Suprapubic skin (tissue), 4 donors: ENCODE results near the gene P3R3URF. TPM values are rescaled to one million over a fixed set of nuclear protein-coding genes. Genes with fewer than 3 reads are reported as not detected.

Source experiments
- DNase-seq, 2 donors: peaks; one replicate each; pipeline ENCODE4 v3.0.0-alpha.2; 2019; ENCODE audit warnings: low spot score in 2 of 2
- H3K27ac ChIP-seq: fragments of 200-600 bp; sonication (generic); one replicate; pipeline ENCODE4 v1.5.1; 2019
- H3K27me3 ChIP-seq: fragments of 200-600 bp; sonication (generic); one replicate; pipeline ENCODE4 v1.5.1; 2019
- H3K36me3 ChIP-seq: fragments of 200-600 bp; sonication (generic); one replicate; pipeline ENCODE4 v1.5.1; 2019
- H3K4me1 ChIP-seq: fragments of 200-600 bp; sonication (generic); one replicate; pipeline ENCODE4 v1.5.1; 2019
- H3K4me3 ChIP-seq: fragments of 200-600 bp; sonication (generic); one replicate; pipeline ENCODE4 v1.5.1; 2019; ENCODE audit warnings: mild to moderate bottlenecking
- H3K9me3 ChIP-seq: fragments of 200-600 bp; sonication (generic); one replicate; pipeline ENCODE4 v1.5.1; 2019
- EP300 ChIP-seq: sonication (generic); formaldehyde crosslinking; IDR thresholded peaks from one replicate; pipeline ENCODE4 v1.6.1; 2017; ENCODE audit warnings: antibody characterized with exemption
- POLR2A ChIP-seq, 2 donors: fragments of 450-650 bp; IDR thresholded peaks; one replicate each; pipeline ENCODE4 v1.6.1; 2017; ENCODE audit warnings: antibody characterized with exemption in 2 of 2, mild to moderate bottlenecking in 2 of 2, moderate library complexity in 2 of 2
- POLR2AphosphoS5 ChIP-seq, 3 donors: sonication (generic); formaldehyde crosslinking; IDR thresholded peaks; one replicate each; pipeline ENCODE4 v1.6.1; 2017; ENCODE audit warnings: antibody characterized with exemption in 3 of 3
- WGBS: methylation state at CpG from one replicate; pipeline ENCODE4 v1.1.5; 2018; 5-methylcytosine and 5-hydroxymethylcytosine counted together
- total RNA-seq, 4 donors: library from RNA; depleted of rRNA; stranded (reverse); fragments of >200 nt; gene quantifications; one replicate each; pipeline ENCODE4 v1.1.0, GENCODE V29; 2016
- TF ChIP-seq, protein P1 (sequence below), 2 donors: fragments of 200-600 bp in 1 of 2; fragments of 450-650 bp in 1 of 2; sonication (generic) in 1 of 2; IDR thresholded peaks; one replicate each; pipeline ENCODE4 v1.5.1; 2016 to 2019; ENCODE audit warnings: antibody characterized with exemption in 2 of 2, mild to moderate bottlenecking in 1 of 2, moderate library complexity in 1 of 2

P3R3URF gene
- total RNA-seq, 4 donors from 2014 or later: not detected

DNA sequence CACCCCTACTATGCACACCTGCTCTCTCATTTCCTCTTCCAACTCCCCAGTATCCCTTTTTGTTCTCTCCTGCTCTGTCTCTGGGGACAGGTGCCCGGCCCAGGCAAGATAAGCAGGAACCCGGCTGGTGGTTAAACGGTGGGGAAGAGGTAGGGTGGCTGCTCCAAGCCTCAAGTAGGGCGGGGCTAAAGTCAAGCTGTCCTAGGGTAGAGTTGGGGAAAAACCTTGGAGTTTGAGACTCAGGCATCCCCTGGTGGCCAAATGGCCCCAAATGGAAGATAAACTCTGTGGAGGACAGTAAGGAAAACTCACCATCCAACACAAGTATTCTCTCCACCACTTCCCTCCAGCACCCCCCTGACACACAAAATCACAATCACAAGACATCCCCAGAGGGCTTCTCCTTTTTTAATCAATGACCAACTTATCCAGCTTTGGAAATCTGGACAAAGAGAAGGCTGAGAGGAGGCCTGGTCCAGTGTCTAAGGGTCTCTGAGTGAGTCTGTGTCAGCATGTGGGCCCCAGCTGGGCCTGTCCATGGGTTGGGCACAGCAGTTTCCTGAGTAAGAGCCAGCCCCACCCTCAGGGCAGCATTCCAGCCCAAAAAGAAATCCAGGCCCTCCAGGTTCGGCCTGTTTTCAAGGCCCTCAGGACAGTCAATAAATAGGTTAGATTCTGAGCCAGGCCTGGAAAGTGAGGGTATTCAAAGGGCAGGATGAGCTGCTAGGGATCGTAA, 12.2 kb upstream of the P3R3URF start:
- H3K4me3 ChIP-seq: no peak overlapping the region
- H3K36me3 ChIP-seq: peaks cover 45% of the 10 kb centered on the region
- DNase-seq: no peak
- no peak overlapping the region for H3K27ac ChIP-seq
- no peaks in the 10 kb centered on the region for H3K9me3 ChIP-seq
- H3K27me3 ChIP-seq: no peaks in the 10 kb centered on the region
- TF ChIP-seq EP300 (no peak), POLR2AphosphoS5 (IDR thresholded peaks at IDR 0.05) (no peak), POLR2A (IDR thresholded peaks at IDR 0.05) (no peak)
- TF ChIP-seq, protein P1, sequence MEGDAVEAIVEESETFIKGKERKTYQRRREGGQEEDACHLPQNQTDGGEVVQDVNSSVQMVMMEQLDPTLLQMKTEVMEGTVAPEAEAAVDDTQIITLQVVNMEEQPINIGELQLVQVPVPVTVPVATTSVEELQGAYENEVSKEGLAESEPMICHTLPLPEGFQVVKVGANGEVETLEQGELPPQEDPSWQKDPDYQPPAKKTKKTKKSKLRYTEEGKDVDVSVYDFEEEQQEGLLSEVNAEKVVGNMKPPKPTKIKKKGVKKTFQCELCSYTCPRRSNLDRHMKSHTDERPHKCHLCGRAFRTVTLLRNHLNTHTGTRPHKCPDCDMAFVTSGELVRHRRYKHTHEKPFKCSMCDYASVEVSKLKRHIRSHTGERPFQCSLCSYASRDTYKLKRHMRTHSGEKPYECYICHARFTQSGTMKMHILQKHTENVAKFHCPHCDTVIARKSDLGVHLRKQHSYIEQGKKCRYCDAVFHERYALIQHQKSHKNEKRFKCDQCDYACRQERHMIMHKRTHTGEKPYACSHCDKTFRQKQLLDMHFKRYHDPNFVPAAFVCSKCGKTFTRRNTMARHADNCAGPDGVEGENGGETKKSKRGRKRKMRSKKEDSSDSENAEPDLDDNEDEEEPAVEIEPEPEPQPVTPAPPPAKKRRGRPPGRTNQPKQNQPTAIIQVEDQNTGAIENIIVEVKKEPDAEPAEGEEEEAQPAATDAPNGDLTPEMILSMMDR (IDR thresholded peaks at IDR 0.05): no peak
- H3K4me1 ChIP-seq: peaks cover 39% of the 10 kb centered on the region
- 47% methylated on average over 6 of the region's 6 CpGs for WGBS

DNA sequence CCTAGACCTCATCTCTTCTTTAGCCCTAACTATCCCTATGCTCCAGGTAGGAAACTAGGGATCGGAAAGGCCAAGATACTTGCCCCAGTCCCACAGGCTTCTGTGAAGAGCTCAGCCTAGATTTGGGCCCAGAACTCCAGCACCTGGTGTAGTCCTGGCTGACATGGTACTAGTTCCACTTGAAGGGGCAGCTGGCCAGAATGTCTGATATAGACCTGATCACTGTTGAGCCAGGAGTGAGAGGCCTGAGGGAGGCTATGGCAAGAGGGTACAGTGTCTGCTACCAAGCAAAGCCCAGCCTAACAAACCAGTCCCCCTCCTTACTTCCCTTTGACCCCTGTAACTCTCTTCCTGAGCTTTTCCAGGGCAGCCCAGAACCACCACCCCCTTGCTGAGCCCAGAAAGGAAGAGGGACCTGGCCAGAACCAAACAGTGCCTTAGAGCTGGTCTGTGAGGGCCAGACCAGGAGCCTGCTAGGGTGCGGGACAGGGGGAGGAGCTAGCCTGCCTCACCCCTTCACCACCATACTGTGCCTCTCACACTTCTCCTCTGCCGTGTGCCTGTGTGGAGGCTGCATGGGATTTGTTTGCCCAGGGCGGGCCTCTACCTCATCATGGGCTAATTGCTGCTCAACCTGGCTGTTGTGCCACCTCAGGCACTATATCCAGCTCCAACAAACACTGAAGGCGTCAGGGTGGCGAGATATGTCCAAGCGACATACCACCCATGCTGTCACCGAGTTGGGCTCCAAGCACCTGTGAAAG, 11.0 kb upstream of the P3R3URF start:
- Histone ChIP-seq H3K36me3 (peaks cover 34% of the 10 kb centered on the region), H3K27ac (no peak overlapping the region), H3K27me3 (no peaks in the 10 kb centered on the region), H3K4me3 (no peak overlapping the region), H3K9me3 (no peaks in the 10 kb centered on the region), H3K4me1 (peaks cover 50% of the 10 kb centered on the region)
- DNase-seq: no peak
- WGBS: 91% methylated on average over 7 of the region's 8 CpGs
- TF ChIP-seq POLR2AphosphoS5 (IDR thresholded peaks at IDR 0.05): no peak
- no peak for TF ChIP-seq EP300

DNA sequence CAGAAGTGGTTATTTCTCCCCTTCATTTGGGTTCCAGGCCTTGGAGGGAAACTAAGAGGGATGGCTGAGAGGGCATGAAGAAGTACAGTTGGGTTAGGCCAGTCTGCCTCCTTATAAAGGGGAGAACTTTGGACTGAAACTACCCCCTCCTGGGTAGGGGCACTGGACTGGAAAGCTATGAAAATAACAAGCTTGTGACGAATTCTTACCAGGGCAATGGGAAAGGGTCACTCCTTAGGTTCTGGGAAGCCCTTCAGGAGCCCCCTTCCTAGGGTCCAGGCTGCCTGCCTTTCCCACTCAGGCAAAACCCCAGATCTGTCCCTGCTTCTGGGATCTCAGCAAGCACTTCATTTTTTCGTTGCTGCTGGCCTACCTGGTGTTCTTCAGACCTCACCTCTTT, 9.8 kb upstream of the P3R3URF start:
- Histone ChIP-seq H3K4me3 (no peak overlapping the region), H3K27me3 (no peaks in the 10 kb centered on the region), H3K4me1 (peaks cover 55% of the 10 kb centered on the region), H3K9me3 (no peaks in the 10 kb centered on the region), H3K36me3 (peaks cover 22% of the 10 kb centered on the region), H3K27ac (no peak overlapping the region)
- WGBS: 87% methylated on average over 2 of the region's 2 CpGs
- no peak for TF ChIP-seq POLR2AphosphoS5 (IDR thresholded peaks at IDR 0.05)
- no peak for DNase-seq

DNA sequence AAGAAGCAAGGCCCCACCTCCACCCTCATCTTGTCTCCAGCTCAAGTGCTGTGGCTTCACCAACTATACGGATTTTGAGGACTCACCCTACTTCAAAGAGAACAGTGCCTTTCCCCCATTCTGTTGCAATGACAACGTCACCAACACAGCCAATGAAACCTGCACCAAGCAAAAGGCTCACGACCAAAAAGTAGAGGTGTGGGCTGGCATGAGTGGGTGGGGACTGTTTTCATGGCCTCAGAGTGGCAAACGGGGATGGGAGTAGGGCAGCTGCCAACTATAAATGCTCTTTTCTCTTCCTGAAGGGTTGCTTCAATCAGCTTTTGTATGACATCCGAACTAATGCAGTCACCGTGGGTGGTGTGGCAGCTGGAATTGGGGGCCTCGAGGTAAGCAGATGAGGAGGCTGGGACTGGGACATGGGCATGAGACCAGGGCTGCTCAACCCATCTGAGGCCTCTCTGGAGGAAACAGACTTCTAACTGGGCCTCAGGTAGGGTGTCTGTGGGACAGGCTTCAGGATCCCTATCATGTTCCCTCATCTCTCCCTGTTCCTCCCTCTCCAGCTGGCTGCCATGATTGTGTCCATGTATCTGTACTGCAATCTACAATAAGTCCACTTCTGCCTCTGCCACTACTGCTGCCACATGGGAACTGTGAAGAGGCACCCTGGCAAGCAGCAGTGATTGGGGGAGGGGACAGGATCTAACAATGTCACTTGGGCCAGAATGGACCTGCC, 8.8 kb upstream of the P3R3URF start:
- no peak overlapping the region for H3K27ac ChIP-seq
- H3K9me3 ChIP-seq: no peaks in the 10 kb centered on the region
- TF ChIP-seq EP300 (no peak), POLR2A (IDR thresholded peaks at IDR 0.05) (no peak), POLR2AphosphoS5 (IDR thresholded peaks at IDR 0.05) (no peak)
- TF ChIP-seq, protein P1 (IDR thresholded peaks at IDR 0.05): no peak
- H3K4me1 ChIP-seq: peaks cover 64% of the 10 kb centered on the region
- no peaks in the 10 kb centered on the region for H3K27me3 ChIP-seq
- no peak for DNase-seq
- H3K4me3 ChIP-seq: no peak overlapping the region
- peaks cover 12% of the 10 kb centered on the region for H3K36me3 ChIP-seq
- WGBS: 36% methylated on average over 7 of the region's 7 CpGs

DNA sequence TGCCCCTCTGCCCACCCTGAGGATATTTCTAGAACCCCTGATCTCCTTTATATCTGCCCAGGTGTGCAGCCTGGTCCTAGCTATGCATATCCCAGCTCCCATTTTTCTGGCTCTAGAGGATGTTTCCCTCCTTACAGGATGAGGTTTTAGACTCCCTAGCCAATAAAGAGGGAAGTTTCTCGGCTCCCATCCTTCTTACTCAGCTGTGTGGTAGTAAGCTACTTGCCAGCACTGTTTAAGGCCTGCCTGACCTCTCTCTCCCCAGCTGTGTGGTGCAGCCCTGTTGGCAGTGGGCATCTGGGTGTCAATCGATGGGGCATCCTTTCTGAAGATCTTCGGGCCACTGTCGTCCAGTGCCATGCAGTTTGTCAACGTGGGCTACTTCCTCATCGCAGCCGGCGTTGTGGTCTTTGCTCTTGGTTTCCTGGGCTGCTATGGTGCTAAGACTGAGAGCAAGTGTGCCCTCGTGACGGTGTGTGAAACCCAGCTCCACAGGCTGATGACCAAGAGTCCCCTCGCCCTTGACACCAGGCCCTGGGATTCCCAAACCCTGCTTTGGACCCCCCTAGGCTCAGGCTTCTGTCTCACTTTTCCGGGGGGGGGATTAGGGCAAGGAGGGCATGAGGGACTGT, 7.8 kb upstream of the P3R3URF start:
- H3K4me3 ChIP-seq: no peak overlapping the region
- H3K4me1 ChIP-seq: peaks cover 70% of the 10 kb centered on the region
- no peak for DNase-seq
- no peaks in the 10 kb centered on the region for H3K9me3 ChIP-seq
- peak overlapping the region; percentile 77 for H3K27ac ChIP-seq
- no peaks in the 10 kb centered on the region for H3K27me3 ChIP-seq
- peaks cover 6% of the 10 kb centered on the region for H3K36me3 ChIP-seq
- TF ChIP-seq, protein P1 (IDR thresholded peaks at IDR 0.05): no peak
- TF ChIP-seq POLR2AphosphoS5 (IDR thresholded peaks at IDR 0.05) (no peak), POLR2A (IDR thresholded peaks at IDR 0.05) (no peak), EP300 (no peak)
- WGBS: 74% methylated on average over 12 of the region's 12 CpGs
